GM04503 (cell line): Measurements from ENCODE around the gene MYOM3.
A peak's percentile ranks its signal among the peaks of the same experiment; 100 is the strongest.

Source experiments
- DNase-seq: peaks from one replicate; pipeline ENCODE4 v3.0.0-alpha.2; 2012; ENCODE audit warnings: low read depth

Gene MYOM3

DNA sequence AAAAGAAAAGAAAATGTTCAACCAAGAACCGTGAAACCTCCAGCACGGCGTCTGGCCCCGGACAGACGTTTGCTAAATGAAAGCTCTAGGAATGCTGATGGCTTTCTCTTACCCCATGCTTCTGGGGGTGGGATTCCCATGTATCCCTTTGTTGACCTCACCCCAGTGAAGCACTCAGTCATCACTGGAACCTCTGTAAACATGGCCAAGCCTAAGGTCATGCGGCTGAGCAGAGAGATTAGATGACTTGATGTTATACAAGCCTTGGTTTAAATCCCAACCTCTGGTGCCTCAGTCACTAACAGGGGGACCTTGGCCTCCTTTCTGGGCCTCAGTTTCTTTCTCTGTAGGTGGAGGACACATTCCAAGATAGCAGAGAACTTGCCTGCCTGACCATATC is 2.8 kb upstream of the MYOM3 start:
- DNase-seq: no peak

GRCh38 chr1:24113641-24114033 is 1.7 kb upstream of the MYOM3 start:
- no peak for DNase-seq

- DNase-seq: no peak
Observed at GRCh38 chr1:24111262-24111995, 506 bp downstream of the MYOM3 start.

DNA sequence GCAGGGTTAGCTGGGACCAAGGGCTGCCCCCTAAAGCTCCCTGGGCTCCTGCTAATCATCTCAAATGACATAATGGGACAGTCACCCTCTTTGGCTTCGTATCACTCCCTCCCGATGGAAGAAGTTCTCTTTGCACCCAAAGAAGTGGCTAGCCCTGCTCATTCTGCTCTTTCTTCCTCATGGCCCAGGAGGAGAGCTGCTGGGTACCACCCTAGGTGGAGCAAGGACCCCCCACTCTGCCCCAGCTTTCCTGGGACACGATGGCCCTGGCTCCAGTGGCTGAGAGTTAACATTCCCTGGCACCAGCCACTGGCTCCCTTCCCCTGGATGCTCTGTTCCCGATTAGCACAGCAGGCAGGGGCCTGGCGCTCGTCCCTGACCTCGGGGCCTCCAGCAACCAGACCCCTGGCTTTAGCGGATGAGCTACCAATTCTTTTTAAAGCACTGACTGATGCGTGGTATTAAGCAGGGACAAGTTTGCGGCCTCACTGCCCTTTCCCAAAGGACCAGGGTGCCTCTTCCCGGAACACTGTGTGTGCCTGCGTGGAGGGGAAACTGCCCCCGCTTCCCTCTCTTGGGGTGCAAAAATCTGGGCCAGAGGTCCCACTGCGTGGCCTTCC is 1.2 kb downstream of the MYOM3 start:
- DNase-seq: no peak

- no peak for DNase-seq
Observed at GRCh38 chr1:24109686-24110475, 2.1 kb downstream of the MYOM3 start.

GRCh38 chr1:24109166-24109483 is 2.8 kb downstream of the MYOM3 start:
- no peak for DNase-seq

GRCh38 chr1:24108334-24109165 is 3.4 kb downstream of the MYOM3 start:
- peak; percentile 60 for DNase-seq

GRCh38 chr1:24107462-24108138 is 4.3 kb downstream of the MYOM3 start:
- no peak for DNase-seq

- DNase-seq: no peak
Observed at GRCh38 chr1:24105368-24106160, 6.4 kb downstream of the MYOM3 start.

- no peak for DNase-seq
Observed at GRCh38 chr1:24104854-24105253, 7.1 kb downstream of the MYOM3 start.

GRCh38 chr1:24103879-24104278 is 8.1 kb downstream of the MYOM3 start:
- no peak for DNase-seq

DNA sequence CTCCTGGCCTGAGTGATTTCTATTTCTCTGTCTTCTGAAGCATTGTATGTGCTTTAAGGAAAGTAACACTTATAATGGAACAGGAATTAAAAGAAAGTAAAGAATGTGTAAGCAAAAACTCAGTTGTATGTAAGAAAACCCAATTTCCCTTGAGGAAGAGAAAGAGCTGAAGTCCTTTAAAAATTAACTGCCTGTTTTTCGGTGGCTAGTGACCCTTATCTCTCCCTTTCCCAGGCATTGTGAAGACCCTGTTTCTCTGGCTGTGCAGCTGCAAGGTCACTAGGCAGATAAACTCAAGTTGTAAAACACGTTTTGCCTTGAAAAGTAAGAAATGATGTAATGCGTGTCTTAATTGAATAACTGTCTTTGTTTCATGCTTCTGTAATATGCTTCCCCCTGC is 8.5 kb downstream of the MYOM3 start:
- no peak for DNase-seq

- no peak for DNase-seq
Observed at GRCh38 chr1:24102961-24103360, 9.0 kb downstream of the MYOM3 start.

DNA sequence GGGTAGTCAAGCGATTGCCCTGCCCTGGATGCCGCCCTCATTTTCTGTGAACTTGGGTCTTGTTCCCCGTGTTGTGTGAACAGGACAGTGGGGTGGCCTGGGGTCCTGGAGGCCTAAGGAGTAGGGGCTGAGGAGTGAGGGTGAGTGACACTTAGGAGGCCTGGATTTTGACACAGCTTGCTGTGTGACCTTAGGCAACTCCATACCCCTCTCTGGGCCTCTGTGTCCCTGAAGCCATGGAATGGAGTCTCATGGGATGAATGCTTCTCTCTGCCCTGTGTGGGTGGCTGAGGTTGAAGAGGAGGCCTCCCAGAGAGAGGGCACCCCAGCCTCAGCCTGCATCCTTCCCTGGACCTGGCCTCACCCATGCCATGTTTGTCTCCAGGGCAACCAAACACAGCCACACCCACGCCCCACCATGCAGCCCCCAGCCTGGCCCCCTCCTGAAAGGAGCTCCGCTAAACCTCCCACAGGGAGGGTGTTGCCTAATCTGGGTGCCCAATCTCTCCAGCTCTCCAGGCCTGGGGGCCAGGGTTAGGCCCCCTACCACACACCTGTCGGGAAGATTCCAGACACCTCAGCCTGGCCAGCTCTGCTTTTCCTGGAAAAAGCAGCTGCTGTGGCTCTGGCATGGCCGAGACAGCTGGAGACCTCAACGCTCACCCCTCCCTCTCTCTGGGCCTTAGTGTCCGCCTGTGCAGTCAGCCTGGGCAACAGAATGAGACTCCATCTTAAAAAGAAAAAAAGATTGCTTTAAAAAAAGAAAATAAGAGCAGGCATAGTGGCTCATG is 9.9 kb downstream of the MYOM3 start:
- DNase-seq: no peak

GRCh38 chr1:24100945-24101737 is 10.8 kb downstream of the MYOM3 start:
- no peak for DNase-seq

- no peak for DNase-seq
Observed at GRCh38 chr1:24098943-24099638, 12.8 kb downstream of the MYOM3 start.

DNA sequence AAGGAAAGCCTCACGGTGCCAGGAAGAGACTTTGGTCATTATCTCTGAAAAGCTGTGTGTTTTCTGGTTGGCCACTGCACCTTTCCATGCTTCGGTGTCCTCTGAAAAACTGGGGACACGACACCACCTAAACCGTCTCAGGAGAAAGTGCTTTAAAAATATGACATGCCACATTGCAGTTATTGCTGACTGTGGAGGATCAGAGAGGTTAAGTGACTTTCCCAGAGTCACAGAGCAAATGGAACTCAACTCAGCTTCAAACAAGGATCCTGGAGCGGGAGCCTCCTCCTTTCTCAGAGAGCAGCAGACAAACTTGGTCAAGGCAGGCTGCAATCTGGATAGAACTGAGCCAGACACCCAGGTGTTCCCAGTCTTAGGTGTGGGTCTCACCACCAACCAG is 13.8 kb downstream of the MYOM3 start:
- DNase-seq: no peak

DNA sequence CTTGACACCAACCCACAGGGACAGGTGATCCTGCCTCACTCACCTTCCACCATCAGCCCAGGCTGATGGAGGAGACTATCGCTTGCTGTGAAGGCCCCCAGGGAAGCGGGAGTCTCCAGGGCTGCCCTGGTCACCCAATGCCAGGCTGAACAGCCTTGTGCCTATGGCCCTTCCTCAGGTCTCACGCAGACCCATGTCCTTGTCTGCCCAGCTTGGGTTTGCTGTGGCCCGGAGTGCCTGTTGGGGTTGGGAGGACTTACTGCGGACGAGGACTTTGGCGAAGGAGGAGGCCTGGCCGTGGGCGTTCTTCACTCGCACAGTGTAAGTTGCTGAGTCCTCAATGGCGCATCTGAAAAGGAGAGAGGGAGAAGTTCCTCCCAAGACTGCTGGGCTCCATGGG is 14.3 kb downstream of the MYOM3 start:
- no peak for DNase-seq

GRCh38 chr1:24096739-24097103 is 15.2 kb downstream of the MYOM3 start:
- DNase-seq: no peak
